Measurements from ENCODE around the gene YJU2. TPM values are rescaled to one million over a fixed set of nuclear protein-coding genes. Genes with fewer than 3 reads are reported as not detected.
"Not testable (repeated sequence)": the region's sequence is repeated elsewhere in the genome, so short reads cannot be mapped to it uniquely, and the experiment has no call there.

YJU2 gene
- total RNA-seq, 2 donors from 2014 or later = 15.8 to 25.8 TPM

- H3K4me3 ChIP-seq = no peak overlapping the region
- TF ChIP-seq, protein P1, sequence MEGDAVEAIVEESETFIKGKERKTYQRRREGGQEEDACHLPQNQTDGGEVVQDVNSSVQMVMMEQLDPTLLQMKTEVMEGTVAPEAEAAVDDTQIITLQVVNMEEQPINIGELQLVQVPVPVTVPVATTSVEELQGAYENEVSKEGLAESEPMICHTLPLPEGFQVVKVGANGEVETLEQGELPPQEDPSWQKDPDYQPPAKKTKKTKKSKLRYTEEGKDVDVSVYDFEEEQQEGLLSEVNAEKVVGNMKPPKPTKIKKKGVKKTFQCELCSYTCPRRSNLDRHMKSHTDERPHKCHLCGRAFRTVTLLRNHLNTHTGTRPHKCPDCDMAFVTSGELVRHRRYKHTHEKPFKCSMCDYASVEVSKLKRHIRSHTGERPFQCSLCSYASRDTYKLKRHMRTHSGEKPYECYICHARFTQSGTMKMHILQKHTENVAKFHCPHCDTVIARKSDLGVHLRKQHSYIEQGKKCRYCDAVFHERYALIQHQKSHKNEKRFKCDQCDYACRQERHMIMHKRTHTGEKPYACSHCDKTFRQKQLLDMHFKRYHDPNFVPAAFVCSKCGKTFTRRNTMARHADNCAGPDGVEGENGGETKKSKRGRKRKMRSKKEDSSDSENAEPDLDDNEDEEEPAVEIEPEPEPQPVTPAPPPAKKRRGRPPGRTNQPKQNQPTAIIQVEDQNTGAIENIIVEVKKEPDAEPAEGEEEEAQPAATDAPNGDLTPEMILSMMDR (IDR thresholded peaks at IDR 0.05) = no peak
- H3K36me3 ChIP-seq = no peaks in the 10 kb centered on the region
- no peaks in the 10 kb centered on the region for H3K9me3 ChIP-seq
- intact Hi-C loops (cut with DNase I) = no loop called here
- no peak overlapping the region for H3K9ac ChIP-seq (ENCODE audit: low read depth in 2 of 2, low read length in 2 of 2)
- no peak overlapping the region for H3K27ac ChIP-seq
- no peaks in the 10 kb centered on the region for H3K4me1 ChIP-seq
- H3K27me3 ChIP-seq = peaks cover 6% of the 10 kb centered on the region
- DNase-seq = no peak
These were observed 14.1 kb upstream of the YJU2 start for GRCh38 chr19:4232614-4233281.

DNA sequence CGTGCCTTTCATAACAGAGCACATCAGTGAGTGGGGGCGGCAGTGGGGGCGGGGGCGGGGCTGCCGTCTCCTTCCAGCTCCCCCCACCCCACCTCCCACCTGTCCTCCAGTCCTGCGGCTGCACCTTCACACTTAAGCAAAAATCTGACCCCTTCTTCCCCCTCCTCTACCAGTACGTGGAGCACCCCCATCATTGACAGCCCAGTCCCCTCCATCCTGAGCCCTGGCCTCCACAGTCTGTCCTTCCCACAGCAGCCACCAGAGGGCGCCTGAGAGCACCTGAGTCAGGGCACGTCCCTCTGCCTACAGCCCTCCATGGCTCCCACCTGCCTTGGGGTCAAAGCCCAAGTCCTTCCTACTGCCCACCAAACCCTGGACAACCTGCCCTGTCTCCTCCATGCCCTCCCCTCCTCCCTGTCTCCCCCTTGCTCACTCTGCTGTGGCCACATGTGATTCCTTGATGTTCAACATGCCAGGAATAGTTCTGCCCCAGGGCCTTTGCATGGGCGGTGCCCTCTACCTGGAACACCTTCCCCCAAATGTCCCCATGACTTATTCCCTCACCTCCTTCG is 13.5 kb upstream of the YJU2 start:
- DNase-seq = peak; percentile 53

DNA sequence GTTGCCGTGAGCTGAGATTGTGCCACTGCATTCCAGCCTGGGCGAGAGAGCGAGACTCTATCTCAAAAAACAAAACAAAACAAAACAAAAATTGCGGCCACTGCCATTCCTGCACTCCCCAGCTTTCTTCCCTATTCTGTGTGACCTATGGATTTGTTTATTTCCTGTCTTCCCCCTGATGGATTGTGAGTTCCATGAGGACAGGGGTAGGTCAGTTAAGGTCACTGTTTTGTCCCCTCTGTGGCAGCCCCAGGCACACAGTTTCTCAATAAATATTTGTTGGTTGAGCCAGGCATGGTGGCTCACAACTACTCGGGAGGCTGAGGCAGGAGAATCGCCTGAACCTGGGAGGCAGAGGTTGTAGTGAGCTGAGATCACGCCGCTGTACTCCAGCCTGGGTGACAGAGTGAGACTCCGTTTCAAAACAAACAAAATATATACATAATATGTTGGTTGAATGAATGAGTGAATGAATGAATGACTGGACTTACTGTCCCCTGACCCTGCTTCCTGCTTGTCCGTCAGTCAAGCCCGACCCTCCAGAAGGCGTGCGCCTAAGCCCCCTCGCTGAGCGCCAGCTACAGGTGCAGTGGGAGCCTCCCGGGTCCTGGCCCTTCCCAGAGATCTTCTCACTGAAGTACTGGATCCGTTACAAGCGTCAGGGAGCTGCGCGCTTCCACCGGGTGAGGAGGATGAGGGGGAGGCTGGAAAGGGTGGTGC is 12.6 kb upstream of the YJU2 start:
- intact Hi-C loops (cut with DNase I) = no loop called here
- H3K9me3 ChIP-seq = no peaks in the 10 kb centered on the region
- H3K36me3 ChIP-seq = no peaks in the 10 kb centered on the region
- no peak overlapping the region for H3K9ac ChIP-seq (ENCODE audit: low read depth in 2 of 2, low read length in 2 of 2)
- H3K27me3 ChIP-seq = peaks cover 2% of the 10 kb centered on the region
- no peak for DNase-seq
- H3K27ac ChIP-seq = no peak overlapping the region
- H3K4me1 ChIP-seq = no peaks in the 10 kb centered on the region
- TF ChIP-seq, protein P1 (IDR thresholded peaks at IDR 0.05) = no peak
- H3K4me3 ChIP-seq = no peak overlapping the region

More for the DNA sequence above, 13.5 kb upstream of the YJU2 start:
- intact Hi-C loops (cut with DNase I) = no loop called here
- H3K9ac ChIP-seq (ENCODE audit: low read depth in 2 of 2, low read length in 2 of 2) = no peak overlapping the region
- H3K27me3 ChIP-seq = peaks cover 6% of the 10 kb centered on the region
- no peak overlapping the region for H3K4me3 ChIP-seq
- H3K36me3 ChIP-seq = no peaks in the 10 kb centered on the region
- no peaks in the 10 kb centered on the region for H3K9me3 ChIP-seq
- H3K27ac ChIP-seq = no peak overlapping the region
- TF ChIP-seq, protein P1 (IDR thresholded peaks at IDR 0.05) = peak; percentile 40
- no peaks in the 10 kb centered on the region for H3K4me1 ChIP-seq

DNA sequence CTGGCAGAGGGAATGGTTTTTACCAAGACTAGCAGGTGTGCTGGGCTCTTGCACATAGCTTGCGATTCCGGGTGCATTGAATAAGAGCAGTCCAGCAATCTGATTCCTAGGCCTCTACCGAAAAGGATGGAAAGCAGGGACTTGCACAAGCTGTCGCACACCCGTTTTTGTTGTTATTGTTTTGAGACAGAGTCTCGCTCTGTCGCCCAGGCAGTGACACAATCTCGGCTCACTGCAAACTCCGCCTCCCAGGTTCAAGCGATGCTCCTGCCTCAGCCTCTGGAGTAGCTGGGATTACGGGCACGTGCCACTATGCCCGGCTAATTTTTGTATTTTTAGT is 12.0 kb upstream of the YJU2 start:
- no peak overlapping the region for H3K9ac ChIP-seq (ENCODE audit: low read depth in 2 of 2, low read length in 2 of 2)
- TF ChIP-seq, protein P1 (IDR thresholded peaks at IDR 0.05) = no peak
- no peak for DNase-seq
- H3K4me3 ChIP-seq = no peak overlapping the region
- H3K36me3 ChIP-seq = no peaks in the 10 kb centered on the region
- no peaks in the 10 kb centered on the region for H3K9me3 ChIP-seq
- no peaks in the 10 kb centered on the region for H3K27me3 ChIP-seq
- H3K27ac ChIP-seq = no peak overlapping the region
- H3K4me1 ChIP-seq = no peaks in the 10 kb centered on the region
- intact Hi-C loops (cut with DNase I) = no loop called here

DNA sequence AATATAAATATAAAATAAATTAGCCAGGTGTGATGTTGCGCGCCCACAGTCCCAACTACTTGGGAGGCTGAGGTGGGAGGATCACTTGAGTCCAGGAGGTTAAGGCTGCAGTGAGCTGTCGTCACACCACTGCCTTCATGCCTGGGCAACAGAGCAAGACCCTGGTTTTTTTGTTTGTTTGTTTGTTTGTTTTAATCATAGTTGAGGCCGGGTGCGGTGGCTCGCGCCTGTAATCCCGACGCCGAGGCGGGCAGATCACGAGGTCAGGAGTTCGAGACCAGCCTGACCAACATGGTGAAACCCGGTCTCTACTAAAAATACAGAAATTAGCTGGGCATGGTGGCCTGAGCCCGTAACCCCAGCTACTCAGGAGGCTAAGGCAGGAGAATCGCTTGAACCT is 9.4 kb upstream of the YJU2 start:
- intact Hi-C loops (cut with DNase I); DNase-seq; H3K9me3 ChIP-seq: not testable (repeated sequence)

DNA sequence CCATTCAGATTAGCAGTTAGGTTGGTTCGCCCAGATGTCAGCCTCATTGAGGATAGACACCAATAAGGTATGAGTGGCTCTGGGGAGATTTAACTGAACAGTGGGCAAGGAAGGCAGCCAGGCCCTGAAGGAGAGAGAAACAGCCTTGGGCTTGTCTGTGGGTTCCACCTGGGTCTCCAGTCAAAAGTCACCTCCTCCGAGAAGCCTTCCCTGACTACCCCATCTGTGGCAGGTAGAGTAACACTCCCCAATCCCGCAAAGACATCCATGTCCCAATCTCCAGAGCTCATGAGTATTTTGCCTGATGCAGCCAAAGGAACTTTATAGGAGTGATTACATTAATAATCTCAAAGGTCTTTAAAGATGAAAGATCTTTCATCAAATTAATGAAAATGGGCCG is 8.0 kb upstream of the YJU2 start:
- Histone ChIP-seq H3K27ac (no peak overlapping the region), H3K36me3 (no peaks in the 10 kb centered on the region), H3K27me3 (no peaks in the 10 kb centered on the region), H3K4me1 (no peaks in the 10 kb centered on the region), H3K9me3 (no peaks in the 10 kb centered on the region), H3K4me3 (no peak overlapping the region), H3K9ac (ENCODE audit: low read depth in 2 of 2, low read length in 2 of 2) (no peak overlapping the region)
- intact Hi-C loops (cut with DNase I) = no loop called here
- TF ChIP-seq, protein P1 (IDR thresholded peaks at IDR 0.05) = no peak
- DNase-seq = no peak

More for the DNA sequence above, 9.4 kb upstream of the YJU2 start:
- H3K27me3 ChIP-seq; H3K36me3 ChIP-seq; H3K27ac ChIP-seq; H3K4me1 ChIP-seq; H3K9ac ChIP-seq (ENCODE audit: low read depth in 2 of 2, low read length in 2 of 2); H3K4me3 ChIP-seq: not testable (repeated sequence)

All from colonic mucosa (tissue), 4 donors.